HG02938 (cell line): ENCODE results near the gene QARS1.

ENCODE experiments used
- ATAC-seq: cut with Tn5 transposase; IDR thresholded peaks from one replicate; pipeline ENCODE4 v1.9.1; 2021; ENCODE audit warnings: mild to moderate bottlenecking, moderate library complexity; ENCODE audit not compliant: unreplicated experiment

QARS1 gene

DNA sequence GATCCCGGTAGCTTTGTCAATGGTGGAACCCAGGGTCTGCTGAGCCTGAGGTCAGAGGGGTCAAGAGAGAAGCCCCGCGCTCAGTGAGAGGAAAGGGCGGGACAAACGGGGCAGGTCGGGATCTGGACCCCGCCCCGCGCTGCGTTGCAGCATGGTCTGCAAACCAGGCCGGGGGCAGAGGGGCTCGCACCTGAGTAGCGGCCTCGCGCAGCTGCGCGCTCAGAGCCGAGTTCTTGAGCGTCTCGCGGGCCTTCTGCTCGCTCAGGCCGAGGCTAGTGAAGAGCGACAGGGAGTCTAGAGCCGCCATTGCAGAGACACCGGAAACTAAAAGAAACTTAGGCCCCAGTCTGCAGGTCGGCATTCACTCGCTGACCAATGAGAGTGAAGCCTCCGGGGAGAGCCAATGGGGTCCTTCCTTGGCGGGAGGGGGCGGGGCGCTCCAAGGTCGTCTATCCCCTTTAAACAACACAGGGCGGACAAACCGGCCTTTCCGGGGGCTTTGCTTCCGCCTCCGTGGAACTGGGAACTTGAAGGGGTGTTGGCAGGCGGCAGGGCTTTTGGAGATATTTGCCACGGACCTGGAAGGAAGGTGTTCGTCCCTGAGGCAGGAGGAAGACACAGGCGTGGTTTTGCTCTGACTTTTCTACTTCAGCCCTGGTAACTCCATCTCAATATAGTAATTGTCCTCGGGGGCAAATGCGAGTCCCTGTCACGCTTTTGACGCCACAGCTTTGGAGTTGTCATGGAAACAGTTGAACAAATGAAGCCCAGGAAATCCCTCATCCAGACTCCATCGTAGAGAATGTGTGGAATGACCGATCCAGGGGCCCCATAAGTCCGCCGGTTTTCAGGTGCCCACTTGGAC lies at the start of gene QARS1:
QARS1 (minus strand) TSS at position 331 of the 865 bp plus-strand sequence; CDS start at position 307, 24 bp downstream.
- ATAC-seq: peak; percentile 84

DNA sequence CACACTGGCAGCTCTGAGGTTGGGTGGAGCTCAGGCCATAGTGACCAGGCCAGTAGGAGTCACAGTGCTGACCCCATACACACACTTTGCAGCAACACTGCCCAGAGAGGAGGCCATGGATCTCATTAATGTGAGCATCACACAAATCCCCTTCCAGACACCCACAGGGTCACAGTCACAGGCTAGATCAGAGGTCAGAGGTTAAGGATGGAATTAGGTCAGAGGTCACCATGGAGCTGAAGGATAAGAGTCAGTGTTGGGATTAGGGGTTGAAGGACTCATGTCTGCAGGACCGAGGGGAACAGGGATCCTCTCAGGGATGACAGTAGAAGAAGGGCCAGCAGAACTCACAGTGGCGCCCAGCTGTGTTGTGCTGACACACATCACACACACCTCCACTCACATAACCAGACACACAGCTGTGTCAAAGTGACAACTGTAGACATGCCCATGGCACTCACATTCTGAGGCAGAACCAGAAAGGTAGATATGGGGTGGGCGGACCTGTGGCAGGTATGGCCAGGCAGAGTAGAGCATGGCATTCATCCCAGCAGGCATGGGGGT lies 48.9 kb upstream of the QARS1 start:
- no peak for ATAC-seq

DNA sequence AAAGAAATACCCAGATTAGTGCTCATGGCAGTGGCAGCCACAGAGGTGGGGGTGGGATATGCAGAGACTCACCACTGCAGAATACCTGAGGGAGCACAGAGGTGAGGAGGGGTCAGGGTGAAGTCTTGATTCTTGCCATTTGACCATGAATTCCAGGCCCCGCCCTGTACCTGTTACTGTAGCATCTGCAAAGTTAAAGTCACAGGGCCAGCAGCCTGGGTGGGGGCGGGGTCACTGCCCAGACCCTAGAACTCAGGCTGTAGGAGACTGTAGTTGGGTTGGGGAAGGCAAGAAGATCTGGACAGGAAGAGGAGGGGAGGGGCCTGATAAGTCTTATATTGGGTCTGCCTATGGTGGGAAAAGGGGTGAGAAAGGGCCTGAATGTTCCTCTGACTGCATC lies 47.1 kb upstream of the QARS1 start:
- no peak for ATAC-seq

DNA sequence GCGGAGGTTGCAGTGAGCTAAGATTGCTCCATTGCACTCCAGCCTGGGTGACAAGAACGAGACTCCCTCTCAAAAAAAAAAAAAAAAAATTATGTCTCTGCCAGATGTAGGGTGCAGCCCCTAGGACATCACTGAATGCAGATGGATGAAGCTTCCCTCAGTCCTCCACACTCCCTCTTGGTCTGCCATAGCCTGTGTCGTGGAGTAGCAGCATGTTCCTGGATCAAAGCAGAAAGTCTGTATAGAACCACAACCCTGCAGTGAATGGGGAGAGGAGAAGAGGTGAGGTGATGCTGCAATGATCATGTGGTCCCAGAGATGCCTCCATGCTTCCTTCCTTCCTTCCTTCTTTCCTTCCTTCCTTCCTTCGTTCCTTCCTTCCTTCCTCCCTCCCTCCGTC lies 43.6 kb upstream of the QARS1 start:
- ATAC-seq: no peak

DNA sequence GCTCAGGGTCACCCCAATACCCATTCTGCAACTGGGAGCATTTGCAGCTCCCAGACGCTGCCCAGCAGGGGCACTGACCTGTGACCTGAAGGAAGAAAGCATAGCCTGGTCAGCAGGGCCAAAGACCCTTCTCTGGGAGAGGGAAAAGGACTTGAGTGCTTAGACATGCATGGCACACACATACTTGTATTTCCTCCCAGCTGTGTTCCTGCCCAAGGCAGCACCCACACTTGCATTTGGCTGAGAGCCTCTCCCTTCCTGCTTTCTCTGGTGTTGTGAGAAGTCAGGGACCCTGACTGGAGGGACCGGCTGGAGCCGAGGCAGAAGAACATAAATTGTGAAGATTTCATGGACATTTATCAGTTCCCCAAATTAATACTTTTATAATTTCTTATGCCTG lies 35.5 kb upstream of the QARS1 start:
- ATAC-seq: no peak

DNA sequence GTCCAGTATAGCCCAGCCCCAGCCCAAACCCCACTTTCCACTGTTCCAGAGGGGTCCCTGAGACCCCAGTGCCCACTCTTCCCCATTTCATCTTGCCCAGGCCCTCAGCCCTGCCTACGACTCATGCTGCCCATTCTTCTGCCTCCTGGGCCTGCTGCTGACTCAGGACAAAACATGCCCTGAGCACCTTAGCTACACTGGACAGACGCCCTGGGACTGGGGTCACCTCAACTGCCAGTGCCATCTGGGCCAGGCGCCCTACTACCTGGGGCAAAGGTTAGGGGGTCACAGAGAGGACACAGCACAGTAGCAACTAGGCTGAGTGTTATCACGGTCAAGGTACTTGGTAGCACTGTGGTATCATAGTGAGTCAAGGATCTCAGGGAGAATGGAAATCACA lies 30.9 kb upstream of the QARS1 start:
- ATAC-seq: no peak

DNA sequence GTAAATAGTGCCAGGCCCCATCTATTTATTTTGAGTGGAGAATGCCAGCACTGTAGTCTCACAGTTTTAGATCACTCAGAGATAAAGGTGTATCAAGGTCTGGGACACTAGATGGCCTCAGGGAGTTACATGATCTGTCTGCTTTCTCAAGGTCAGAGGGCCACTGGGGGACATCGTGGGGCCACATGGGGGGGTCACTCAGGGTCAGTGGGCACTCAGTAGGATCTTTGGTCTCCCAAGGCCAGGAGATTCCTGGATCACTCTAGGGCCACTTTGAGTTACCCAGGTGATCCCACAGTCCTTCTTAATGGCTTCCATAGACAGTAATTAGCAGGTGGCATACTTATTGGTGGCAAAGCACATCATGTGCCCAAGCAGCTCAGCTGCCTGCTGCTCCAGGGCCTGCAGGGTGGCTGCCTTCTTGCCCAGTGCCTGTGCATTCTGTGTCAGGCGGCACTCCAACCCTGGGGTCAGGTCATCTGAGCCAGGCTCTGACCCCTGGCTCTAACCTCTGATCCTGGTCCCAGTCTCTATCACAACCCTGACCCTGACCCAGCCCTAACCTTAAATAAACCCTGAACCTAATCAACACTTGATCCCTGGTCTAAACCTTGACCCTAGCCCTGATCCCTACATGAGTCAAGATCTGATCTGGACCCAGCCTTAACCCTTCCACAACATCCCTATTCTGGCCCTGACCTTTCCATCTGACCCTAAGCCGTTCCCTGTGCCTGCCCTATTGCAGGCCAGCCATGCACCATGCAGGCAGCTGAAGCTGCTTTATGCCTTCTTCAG lies 30.1 kb upstream of the QARS1 start:
- ATAC-seq: no peak

DNA sequence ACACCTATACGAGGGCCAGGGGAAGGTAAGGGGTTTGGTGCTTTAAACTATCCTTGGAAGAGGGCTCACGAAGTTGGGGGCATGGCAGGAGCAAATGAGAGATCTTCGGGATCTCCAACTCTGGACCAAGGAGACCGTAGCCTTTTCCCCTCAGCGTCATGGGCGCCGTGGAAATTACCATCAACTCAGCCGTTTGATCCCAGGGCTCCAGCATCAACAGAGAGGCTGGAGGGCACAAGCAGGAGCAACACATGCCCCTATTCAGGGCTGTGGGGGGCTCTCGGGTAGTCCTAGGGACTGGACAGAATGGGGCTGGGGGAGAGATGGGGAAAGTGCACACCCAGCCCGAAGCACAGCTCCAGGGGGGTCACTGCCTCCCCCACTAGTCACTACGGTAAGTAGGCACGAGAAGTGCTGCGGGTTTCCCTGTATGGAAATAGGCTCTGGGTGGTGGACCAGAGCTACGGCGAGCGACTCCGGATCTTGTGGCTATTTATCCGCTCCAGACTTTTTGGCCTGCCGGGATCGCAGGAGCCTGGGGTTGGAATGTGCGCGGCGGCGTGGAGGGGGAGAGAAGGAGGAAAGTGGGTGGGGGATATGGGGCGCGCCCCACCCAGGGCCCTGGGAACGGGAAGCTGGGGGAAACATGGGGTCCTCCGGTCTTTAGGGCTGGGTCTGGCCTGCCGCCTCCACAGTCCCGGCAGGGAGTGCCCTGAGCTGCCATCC lies 28.8 kb upstream of the QARS1 start:
- ATAC-seq: no peak

DNA sequence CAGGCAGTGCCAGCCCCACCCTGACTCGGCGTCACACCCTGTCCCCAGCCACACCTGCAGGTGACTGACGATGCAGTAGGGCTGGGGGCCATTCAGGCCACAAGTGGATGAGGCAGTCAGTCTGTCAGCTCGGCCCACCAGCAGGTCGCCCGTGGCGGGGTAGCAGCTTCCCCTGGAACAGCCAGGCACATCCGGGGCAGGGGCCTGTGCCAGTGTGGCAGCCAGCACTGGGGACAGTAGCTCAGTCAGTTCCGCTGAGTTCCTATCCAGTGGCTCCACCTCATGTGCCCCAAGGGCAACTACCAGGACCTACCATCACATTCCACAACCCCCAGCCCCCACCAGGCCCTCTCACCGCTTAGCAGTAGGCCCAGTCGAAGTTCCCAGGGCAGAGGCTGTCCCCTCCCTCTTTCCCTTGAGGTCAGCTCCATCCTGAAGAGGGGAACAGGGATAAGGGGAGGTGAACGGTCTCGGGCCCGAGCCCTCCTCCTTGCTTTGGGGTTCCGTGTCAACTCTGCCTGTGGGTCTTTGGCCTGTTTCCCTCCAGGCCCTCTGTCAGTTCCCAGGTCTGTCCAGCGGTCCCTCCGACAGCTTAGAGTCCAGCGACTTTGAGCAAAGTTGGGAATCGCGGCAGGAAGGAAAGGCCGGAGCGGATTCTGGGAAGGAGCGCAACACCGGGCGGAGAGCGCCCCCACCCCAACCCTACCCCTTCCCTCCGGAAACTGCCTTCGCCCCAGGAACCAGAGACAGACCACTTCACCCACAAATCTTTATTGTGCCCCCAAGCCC lies 28.1 kb upstream of the QARS1 start, which contains the start of gene LAMB2:
LAMB2 (minus strand) TSS at position 614 of the 789 bp plus-strand sequence; CDS start at position 431, 183 bp downstream.
- ATAC-seq: no peak

DNA sequence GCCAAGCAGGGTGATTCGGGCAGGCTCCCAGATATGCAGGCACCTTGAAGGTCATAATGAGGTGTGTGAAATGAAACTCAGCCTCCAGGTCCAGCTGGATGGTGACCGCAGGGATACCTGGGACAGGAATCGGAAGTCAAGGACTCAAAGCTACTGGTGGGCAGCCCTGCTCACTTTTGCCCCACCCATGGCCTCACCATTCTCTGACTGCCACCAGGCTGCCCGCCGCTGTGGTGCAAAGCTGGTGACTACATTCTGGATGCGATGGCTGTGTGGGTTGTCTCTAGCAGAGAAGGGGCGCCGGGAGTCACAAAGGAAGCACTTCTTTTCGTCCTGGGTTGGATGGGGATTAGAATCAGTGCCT lies 27.5 kb upstream of the QARS1 start:
- no peak for ATAC-seq

DNA sequence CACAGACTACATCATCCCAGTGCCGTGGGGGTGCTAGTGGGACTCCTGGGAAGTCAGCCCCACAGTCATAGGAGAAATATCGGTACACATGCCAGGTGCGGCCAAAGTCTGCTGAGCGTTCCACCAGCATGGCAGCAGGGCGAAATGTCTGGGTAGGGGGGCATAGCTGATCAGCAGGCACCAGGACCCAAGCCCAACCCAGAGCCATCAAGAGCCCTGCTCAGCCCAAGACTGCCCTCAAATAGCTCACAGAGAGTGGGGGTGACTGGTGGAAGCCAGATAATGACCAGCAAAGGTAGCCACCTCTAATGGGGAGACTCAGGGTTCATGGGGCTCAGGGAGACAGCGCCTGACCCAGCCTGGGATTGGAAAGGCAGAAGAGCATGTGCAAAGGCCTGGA lies 27.0 kb upstream of the QARS1 start:
- no peak for ATAC-seq

DNA sequence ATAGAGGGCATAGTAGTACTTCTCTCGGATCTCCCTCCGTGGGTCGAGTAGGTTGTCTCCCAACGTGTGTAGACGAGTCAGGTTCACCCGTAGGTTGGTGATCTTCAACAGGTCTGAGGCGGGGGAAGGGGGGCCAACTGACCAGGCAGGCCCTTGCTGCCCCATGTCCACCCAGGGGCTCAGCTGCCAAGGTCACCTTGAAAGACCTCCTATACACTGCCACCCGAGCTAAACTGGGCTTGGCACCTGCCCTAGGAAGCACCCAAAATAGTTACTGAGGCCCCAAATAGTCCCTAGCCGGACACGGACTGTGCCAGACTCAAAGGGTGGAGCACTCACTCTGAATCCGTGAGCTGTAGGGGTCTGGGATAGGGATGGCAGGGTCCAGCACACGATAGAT lies 26.5 kb upstream of the QARS1 start:
- ATAC-seq: no peak

DNA sequence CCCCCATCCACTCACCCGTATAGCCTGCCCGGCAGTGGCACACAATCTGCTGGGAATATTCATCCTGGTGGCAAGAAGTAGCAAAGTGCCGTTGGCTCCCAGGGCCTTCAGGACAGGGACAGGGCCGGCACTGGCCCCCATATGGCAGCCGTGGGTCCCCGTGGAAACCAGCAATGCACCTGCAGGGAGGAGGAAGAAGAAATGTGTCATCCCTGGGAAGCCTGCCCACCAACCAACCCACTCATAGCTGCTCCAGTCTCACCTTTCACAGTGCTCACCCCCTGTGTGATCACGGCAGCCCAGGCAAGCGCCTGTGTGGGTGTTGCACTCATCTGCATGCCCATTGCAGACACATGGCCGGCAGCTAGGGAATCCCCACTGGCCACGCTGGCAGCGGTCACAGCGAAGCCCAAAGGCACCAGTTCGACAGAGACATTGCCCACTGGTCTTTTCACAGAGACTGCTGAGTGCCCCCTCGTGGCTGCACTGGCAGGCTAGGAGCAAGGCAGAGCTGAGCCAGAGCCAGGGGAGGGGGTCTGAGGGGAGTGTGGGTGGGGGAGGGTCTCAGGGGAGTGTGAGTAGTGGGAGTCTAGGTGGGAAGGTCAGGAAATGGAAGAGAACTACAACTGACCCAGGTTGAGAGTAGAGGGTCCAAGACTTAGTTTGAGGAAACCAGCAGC lies 20.6 kb upstream of the QARS1 start:
- no peak for ATAC-seq

DNA sequence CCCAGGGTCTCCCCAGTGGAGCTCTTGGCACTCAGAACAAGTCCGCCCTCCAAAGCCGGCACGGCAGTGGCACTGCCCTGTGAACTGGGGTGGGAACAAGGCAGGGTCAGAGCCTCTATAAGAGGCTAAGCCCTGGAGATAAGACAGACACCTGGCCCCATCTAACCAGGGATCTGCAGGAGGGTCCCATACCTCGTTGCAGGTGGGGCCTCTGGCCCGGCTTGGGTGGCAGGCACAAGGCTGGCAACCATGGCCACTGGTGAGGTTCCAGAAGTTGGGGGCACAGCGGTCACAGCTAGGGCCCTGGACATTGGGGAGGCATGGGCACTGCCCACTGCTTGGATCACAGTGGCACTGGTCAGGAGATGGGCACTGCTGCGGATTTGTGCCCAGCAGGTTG lies 19.6 kb upstream of the QARS1 start:
- ATAC-seq: no peak

DNA sequence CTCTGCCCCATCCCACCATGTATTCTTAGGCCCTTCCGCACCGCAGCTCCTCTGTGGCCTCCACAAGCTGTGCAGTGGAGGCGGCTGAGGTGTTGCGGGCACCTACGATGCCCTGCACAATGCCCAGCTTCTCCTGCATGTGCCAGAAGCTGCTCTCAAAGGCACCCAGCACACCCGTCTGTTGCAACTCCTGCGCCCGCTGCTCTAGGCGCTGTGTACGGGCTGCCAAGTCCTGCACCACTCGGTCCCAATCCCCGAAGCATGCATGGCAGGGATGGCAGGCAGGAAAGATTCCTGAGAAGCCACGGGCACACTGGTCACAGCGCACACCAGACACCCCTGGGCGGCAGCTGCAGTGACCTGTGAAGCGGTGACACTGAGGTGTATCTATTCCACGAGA lies 19.1 kb upstream of the QARS1 start:
- ATAC-seq: no peak

DNA sequence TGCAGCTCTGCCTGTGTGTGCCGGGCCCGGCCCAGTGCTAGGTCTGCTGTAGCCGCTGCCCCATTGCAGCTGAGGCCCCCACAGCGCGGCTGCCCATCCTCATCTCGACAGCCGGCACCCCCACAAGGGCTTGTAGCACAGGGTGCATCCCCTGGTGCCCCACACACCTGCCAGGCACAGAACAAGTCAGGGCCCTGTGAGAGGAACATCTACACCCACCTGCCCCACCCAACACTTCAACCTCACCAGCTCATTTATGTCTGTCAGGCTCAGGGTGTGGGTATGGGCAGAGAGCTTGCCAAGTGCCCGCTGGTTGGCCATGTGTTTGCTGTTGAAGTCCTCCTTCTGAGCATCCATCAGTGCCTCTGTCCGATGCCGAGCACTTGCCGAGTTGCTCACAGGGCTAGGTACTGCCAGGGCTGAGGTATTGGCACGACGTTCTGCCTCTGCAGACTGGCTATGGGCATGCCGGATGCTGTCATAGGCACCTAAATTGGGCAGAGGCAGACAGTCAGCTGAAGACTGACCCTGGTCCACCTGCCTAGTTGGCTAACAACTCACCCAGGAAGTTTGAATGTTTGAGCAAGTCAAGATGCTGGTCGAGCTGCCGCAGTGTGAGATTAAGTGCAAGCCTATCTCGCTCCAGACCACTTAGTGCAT lies 18.5 kb upstream of the QARS1 start:
- ATAC-seq: no peak

DNA sequence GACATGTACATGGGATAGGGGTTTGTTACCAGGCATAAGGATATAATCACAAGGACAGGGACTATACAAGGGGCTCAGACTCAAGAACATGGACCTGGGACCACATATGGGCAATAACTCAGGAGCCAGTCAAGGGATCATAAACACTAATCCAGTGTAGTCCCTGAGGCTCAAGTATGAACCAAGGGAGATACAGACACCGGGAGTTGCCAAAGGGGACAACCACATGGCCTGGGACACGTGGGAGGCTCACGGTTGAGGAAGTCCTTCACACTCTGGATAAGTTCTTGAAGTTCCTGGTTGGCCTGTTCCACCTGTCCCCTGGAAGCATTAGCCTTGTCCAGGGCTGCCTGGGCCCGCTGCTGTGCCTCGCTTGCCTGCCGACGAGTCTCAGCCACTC lies 17.9 kb upstream of the QARS1 start:
- ATAC-seq: no peak

DNA sequence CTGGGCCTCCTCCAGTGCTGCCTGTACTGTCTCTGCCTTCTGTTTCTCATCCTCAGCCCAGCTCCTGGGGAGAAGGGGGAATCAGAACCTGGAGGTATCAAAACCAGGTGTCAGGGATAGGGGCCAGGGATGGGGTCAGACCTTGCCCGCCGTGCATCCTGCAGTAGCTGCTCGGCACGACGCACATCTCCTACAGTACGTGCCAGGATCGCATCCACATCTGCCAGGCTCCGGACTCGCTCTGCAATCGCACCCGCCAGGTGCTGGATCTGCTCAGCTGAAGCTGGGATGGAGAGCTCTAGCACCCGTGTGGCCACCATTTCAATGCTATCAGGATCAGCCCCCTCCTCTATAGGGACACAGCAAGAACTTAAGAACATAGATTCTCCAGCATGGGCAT lies 17.5 kb upstream of the QARS1 start:
- no peak for ATAC-seq

DNA sequence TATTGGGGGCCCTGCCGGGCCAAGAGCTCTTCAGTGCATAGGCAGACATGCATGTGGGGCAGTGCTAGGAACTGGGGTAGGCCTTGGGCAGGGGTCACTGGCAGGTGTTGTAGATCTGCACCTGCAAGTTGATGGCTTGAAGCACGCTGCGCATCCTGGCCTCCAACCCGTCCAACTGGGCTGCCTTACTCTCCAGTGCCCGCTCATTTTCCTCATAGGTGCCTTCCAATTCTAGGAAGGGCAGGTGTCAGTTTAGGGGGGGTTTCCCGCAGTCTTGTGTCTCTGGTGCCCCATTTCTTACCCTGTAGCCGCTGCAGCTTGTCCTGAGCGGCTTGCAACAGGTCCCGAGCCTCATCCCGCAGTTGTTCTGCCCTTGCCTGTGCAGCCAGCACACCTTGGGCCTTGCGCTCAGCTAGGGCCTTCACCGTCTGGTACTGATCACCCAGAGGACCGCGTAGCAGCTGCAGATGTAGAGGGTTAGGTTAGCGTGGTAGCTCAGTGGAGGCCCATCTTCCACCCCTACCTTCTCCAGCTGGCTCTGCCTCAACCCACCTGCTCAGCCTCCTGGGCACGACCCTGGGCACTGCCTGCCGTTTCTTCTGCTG lies 16.7 kb upstream of the QARS1 start:
- no peak for ATAC-seq
